SK-N-SH (cell line): ENCODE results near the gene PLIN4.

Experiments
- EP300 ChIP-seq, 2 experiments: IDR thresholded peaks; 2 replicates each; pipeline versions ENCODE4 v1.4.0 to v1.6.1; 2012; ENCODE audit warnings: borderline replicate concordance in 1 of 2, low read depth in 1 of 2, low read length in 1 of 2
- EZH2phosphoT487 ChIP-seq: fragments of 200-600 bp; sonication (generic); IDR thresholded peaks from 2 replicates; pipeline ENCODE4 v1.6.1; 2017; ENCODE audit warnings: low read depth, mixed run types, mild to moderate bottlenecking, antibody characterized with exemption, moderate library complexity, borderline replicate concordance
- FOXJ3 ChIP-seq: sonication (generic); formaldehyde crosslinking; IDR thresholded peaks from 2 replicates; pipeline ENCODE4 v1.5.1; 2020; ENCODE audit warnings: mild to moderate bottlenecking, missing genetic modification reagents
- GATA2 ChIP-seq: sonication (generic); formaldehyde crosslinking; IDR thresholded peaks from 2 replicates; pipeline ENCODE4 v1.5.0; 2020; ENCODE audit warnings: mild to moderate bottlenecking, missing genetic modification reagents
- JUND ChIP-seq: IDR thresholded peaks from 2 replicates; pipeline ENCODE4 v1.4.0; 2012
- POLR2AphosphoS5 ChIP-seq: IDR thresholded peaks from 2 replicates; pipeline ENCODE4 v1.6.1; 2012; ENCODE audit warnings: low read depth, low read length
- RAD21 ChIP-seq: IDR thresholded peaks from 2 replicates; pipeline ENCODE4 v1.6.1; 2012; ENCODE audit warnings: mild to moderate bottlenecking, low read length
- SIN3A ChIP-seq: IDR thresholded peaks from 2 replicates; pipeline ENCODE4 v1.6.1; 2012; ENCODE audit warnings: low read depth, mild to moderate bottlenecking, low read length, moderate library complexity, borderline replicate concordance
- TEAD4 ChIP-seq: IDR thresholded peaks from 2 replicates; pipeline ENCODE4 v1.4.0; 2012; ENCODE audit warnings: mild to moderate bottlenecking, borderline replicate concordance; ENCODE audit not compliant: insufficient read depth
- USF1 ChIP-seq: IDR thresholded peaks from 2 replicates; pipeline ENCODE4 v1.4.0; 2012; ENCODE audit warnings: low read depth, borderline replicate concordance
- USF2 ChIP-seq: fragments of 150-350 bp; IDR thresholded peaks from 2 replicates; pipeline ENCODE4 v1.6.1; 2017; ENCODE audit warnings: antibody characterized with exemption, low read length, low read depth, borderline replicate concordance
- YY1 ChIP-seq: IDR thresholded peaks from 2 replicates; pipeline ENCODE4 v1.4.0; 2012; ENCODE audit warnings: low read depth, mild to moderate bottlenecking
- TF ChIP-seq, protein P1 (sequence below): fragments of 200-600 bp; sonication (generic); IDR thresholded peaks from 2 replicates; pipeline ENCODE4 v1.6.1; 2017; ENCODE audit warnings: antibody characterized with exemption, mild to moderate bottlenecking, moderate library complexity
- TF ChIP-seq, protein P2 (sequence below): IDR thresholded peaks from 2 replicates; pipeline ENCODE4 v1.6.1; 2012; ENCODE audit warnings: mild to moderate bottlenecking, low read depth, low read length, moderate library complexity

GRCh38 chr19:4472174-4472974 is 45.9 kb downstream of the PLIN4 start, which contains the start of gene HDGFL2:
- TF ChIP-seq RAD21 (no peak), JUND (no peak), YY1 (no peak), USF2 (no peak), FOXJ3 (CRISPR knock-in tag) (no peak), SIN3A (no peak), TEAD4 (no peak), GATA2 (no peak), USF1 (no peak), POLR2AphosphoS5 (no peak), EP300 (IDR thresholded peaks at IDR 0.05; ENCODE audit: borderline replicate concordance in 1 of 2, low read depth in 1 of 2, low read length in 1 of 2) (no peak; a peak in 1 of 4 replicates), EZH2phosphoT487 (no peak)
- TF ChIP-seq, protein P1, sequence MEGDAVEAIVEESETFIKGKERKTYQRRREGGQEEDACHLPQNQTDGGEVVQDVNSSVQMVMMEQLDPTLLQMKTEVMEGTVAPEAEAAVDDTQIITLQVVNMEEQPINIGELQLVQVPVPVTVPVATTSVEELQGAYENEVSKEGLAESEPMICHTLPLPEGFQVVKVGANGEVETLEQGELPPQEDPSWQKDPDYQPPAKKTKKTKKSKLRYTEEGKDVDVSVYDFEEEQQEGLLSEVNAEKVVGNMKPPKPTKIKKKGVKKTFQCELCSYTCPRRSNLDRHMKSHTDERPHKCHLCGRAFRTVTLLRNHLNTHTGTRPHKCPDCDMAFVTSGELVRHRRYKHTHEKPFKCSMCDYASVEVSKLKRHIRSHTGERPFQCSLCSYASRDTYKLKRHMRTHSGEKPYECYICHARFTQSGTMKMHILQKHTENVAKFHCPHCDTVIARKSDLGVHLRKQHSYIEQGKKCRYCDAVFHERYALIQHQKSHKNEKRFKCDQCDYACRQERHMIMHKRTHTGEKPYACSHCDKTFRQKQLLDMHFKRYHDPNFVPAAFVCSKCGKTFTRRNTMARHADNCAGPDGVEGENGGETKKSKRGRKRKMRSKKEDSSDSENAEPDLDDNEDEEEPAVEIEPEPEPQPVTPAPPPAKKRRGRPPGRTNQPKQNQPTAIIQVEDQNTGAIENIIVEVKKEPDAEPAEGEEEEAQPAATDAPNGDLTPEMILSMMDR = no peak
- TF ChIP-seq, protein P2, sequence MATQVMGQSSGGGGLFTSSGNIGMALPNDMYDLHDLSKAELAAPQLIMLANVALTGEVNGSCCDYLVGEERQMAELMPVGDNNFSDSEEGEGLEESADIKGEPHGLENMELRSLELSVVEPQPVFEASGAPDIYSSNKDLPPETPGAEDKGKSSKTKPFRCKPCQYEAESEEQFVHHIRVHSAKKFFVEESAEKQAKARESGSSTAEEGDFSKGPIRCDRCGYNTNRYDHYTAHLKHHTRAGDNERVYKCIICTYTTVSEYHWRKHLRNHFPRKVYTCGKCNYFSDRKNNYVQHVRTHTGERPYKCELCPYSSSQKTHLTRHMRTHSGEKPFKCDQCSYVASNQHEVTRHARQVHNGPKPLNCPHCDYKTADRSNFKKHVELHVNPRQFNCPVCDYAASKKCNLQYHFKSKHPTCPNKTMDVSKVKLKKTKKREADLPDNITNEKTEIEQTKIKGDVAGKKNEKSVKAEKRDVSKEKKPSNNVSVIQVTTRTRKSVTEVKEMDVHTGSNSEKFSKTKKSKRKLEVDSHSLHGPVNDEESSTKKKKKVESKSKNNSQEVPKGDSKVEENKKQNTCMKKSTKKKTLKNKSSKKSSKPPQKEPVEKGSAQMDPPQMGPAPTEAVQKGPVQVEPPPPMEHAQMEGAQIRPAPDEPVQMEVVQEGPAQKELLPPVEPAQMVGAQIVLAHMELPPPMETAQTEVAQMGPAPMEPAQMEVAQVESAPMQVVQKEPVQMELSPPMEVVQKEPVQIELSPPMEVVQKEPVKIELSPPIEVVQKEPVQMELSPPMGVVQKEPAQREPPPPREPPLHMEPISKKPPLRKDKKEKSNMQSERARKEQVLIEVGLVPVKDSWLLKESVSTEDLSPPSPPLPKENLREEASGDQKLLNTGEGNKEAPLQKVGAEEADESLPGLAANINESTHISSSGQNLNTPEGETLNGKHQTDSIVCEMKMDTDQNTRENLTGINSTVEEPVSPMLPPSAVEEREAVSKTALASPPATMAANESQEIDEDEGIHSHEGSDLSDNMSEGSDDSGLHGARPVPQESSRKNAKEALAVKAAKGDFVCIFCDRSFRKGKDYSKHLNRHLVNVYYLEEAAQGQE = no peak
